Jurkat, Clone E6-1 (cell line): Measurements from ENCODE around the gene SPRY1.

ENCODE experiments used
- DNase-seq: peaks from one replicate; pipeline ENCODE4 v3.0.0-alpha.2; 2011; ENCODE audit warnings: low read depth, low spot score
- H3K4me3 ChIP-seq: 2 replicates; pipeline ENCODE4 v1.5.1; 2011; ENCODE audit warnings: mild to moderate bottlenecking, low read length, control low read depth, moderate library complexity

The SPRY1 gene

DNA sequence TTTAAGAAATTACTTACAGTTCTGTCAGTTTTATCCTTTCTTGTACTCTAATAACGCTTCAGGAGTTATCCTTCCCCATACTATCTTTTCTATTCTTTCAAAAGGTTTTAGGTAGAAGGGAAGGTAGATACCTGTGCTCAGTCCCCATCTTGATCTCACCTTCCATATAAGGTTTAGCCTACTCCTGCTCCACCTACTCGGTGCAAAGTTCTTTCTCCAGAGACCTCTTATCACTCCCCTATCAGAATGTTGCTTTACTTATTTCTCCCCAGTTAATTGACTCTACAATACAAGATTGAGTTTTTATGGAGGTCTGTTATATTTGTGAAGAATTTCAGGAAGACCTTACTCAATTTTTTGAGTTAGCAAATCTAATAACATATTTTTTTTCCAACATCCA lies 33.9 kb downstream of the SPRY1 start:
- no peak overlapping the region for H3K4me3 ChIP-seq
- no peak for DNase-seq

DNA sequence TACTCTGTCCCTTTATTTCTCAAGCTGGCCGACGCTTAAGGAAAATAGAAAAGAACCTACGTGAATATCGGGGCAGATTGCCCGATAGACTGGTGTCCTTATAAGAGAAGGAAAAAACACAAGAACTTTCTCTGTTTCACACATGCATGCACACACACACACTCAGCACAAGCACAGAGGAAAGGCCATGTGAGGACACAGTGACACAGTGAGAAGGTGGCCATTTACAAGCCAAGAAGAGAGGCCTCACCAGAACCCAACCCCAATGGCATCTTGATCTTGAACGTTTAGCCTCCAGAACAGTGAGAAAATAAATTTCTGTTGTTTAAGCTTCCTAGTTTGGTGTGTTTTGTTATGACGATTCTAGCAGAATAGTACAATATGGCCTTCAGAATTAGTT lies 37.0 kb downstream of the SPRY1 start:
- H3K4me3 ChIP-seq = no peak overlapping the region
- DNase-seq = no peak

DNA sequence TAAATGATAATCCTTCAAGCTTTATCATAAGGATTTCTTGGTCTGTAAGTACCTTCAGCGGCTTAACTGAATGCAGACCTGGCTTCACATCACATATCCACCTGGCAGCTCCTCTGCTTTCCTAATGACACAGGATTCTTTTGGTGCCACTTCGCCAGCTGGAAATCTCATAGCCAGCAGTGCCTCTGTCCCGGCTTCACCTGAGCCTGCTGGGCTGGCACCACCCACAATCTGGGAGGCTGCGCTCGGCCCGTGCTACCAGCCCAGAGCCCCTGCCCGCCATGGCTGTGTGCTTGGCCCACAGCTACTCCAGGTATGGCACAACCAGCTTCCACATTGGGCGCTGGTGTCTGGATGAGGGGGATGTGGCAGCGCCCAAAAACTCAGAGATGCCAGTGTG lies 37.4 kb downstream of the SPRY1 start:
- no peak for DNase-seq
- no peak overlapping the region for H3K4me3 ChIP-seq

DNA sequence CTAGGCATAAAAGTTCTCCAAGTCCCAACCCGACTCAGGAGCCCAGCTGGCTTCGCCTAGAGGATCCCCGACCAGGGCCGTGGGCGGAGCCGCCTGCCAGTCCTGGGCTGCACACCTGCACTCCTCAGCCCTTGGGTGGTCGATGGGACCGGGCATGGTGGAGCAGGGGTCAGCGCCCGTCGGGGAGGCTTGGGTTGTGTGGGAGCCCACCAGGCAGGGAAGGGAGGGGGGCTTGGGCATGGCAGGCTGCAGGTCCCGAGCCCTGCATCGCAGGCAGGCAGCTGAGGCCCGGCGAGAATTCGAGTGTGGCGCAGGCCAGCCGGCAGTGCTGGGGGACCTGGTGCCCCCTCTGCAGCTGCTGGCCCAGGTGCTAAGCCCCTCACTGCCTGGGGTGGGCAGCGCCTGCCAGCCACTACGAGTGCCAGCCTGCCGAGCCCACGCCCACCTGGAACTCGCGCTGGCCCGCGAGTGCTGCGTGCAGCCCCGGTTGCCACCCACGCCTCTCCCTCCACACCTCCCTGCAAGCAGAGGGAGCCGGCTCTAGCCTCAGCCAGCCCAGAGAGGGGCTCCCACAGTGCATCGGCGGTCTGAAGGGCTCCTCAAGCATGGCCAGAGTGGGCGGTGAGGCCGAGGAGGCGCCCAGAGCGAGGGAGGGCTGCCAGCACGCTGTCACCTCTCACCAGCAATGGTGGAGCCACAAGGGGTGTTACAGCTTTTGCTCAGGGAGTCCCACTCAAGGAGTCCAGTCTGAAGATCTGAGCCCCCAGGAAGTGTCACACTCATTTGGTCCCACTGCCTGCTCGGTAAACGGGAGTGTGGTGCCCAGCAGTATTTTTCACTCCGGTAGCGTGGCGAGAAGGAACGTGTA lies 38.9 kb downstream of the SPRY1 start:
- H3K4me3 ChIP-seq = no peak overlapping the region
- DNase-seq = no peak

DNA sequence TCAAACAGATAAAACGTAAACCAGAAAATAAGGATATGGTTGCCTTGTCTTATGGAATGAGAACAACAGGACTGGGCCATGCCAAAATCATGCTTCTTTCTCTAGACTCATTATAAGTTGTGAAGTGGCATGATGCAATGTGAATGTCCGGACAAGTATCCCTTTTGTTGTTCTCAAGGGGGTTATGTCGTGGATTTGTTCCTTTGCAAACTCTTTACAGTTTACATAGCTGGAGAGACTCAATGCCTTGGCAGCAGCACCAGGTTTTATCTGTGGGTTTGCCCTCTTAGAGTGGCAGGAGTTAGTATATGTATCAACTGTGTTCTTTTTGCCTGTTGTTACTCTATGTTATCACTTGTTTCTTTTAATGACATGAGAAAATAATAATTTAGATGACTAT lies 41.4 kb downstream of the SPRY1 start:
- no peak overlapping the region for H3K4me3 ChIP-seq
- no peak for DNase-seq

DNA sequence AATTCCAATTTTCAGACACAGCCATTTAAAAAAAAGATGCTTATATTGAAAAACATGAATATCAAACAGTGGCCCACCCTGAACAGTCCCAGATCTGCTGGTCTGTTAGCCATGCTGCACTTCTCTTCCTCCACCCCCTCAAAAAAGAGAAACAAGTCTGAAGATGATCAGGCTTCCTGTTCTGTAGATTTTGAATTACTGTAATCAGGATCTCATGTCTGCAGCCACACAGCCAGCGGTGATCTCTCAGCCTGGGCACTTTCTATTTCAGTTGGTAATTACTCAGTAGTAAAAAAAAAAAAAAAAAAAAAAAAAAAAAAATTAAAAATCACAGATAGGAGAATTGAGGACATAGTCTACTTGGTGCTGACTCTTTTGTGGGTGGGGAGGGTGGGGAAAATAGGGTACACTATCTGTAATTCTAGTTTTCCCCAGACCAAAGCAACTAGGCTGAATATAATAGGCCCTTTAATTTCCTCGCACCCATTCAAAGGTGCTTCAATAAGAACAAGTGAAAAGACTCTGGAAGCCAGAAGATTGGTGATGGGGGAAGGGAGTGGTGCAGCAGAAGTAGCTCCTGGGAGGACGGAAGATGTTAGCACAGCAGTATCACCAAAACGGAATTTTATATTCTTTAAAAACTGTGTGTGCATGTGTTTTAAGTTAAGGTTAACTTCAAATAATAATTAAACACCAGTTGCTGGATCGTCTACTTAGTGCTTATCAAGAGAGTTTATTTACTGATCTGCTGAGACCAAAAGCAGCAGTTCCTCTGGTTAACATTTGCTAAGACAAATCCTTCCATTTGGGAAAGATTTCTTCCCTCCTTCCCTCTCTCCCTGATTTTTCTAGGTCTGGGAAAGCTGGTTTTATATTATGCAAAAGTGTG lies 47.0 kb downstream of the SPRY1 start:
- H3K4me3 ChIP-seq = peak overlapping the region; percentile 15; the same call in 1 of the 2 replicates
- no peak for DNase-seq

DNA sequence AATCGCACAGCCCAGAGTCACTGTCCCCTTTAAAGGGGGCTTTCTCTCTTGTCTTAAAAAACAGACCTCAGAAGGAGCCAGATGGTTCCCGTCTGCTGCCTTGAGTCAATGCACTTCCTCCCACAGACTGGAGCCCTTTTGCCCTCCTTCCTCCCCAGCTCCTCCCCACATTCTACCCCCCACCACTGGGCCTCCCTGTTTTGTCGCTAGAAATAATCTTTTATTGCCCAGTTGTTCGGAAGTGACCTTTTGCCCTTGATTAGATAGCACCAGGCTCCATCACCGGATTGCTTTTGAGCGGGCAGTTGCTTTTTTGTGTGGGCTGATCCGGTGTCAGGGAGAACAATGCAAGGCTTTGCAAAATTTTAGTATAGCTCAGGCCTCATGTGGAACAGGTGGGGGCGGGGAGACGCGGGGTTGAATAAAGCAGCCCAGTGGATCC lies 47.7 kb downstream of the SPRY1 start:
- peak; percentile 75 for DNase-seq
- H3K4me3 ChIP-seq = peak overlapping the region; percentile 15; the same call in 1 of the 2 replicates

DNA sequence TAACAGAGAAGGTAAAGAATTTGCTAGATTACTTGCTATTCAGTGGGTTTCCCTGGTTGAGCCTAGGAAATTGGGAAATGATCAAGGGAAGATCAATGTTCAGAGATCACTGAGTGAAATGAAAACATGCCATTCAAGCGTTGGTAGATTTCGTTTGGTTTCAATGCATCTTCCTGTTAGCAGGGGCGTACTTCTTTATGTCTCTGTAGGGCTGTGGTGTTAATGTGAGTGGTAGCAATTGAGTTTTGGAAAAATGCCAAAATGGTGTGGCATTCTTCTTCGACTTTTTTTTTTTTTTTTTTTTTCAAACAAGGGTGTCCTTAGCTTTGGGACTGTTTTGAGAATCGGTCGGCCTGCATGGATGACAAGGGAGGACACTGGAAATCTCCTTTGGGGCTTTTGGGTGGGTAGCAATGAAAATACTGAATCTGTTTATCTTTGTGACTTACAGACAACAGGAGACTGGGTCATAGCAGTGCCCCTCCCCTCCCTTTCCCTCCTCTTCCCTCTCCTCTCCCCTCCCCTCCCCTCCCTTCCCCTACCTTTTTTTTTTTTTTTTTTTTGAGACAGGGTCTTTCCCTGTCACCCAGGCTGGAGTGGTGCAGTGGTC lies 50.4 kb downstream of the SPRY1 start:
- no peak overlapping the region for H3K4me3 ChIP-seq
- peak; percentile 47 for DNase-seq

DNA sequence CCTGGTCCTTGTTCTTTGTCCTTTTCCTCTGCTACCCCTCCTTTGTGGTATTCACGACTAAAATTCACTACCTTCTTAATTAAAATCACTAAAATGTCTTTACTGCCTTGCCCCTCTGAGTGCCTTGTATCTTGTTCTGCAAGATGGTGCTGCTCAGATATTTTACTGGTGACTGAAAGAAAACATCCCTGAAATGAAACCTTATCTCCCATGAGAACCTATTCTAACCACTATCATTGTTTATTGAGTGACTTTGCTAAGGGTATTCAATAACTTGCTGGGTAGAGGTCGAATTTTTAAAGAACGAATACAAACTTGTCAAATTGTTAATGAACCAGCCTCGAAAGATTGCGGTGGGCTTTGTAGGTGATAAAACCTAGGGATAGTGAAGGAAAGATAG lies 52.8 kb downstream of the SPRY1 start:
- no peak for DNase-seq

DNA sequence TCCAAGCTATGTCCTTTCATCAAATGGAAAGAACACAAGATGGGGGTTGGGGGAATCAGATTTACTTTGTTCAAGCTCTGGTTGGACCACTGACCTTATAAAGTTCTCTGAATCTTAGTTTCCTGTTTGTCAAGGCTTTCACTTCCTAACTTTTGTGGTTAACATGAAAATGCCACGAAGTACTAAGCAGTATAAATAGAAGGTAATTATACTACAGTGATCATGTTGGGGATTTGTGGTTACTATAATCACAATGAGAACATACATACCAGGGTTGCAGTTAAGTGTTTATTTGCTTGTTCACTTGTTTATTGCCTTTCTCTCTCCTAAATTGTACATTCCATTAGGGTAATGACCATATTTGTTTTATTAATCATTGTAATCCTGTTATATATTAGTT lies 53.2 kb downstream of the SPRY1 start:
- DNase-seq = peak; percentile 24
- no peak overlapping the region for H3K4me3 ChIP-seq

More for the DNA sequence above, 52.8 kb downstream of the SPRY1 start:
- no peak overlapping the region for H3K4me3 ChIP-seq

DNA sequence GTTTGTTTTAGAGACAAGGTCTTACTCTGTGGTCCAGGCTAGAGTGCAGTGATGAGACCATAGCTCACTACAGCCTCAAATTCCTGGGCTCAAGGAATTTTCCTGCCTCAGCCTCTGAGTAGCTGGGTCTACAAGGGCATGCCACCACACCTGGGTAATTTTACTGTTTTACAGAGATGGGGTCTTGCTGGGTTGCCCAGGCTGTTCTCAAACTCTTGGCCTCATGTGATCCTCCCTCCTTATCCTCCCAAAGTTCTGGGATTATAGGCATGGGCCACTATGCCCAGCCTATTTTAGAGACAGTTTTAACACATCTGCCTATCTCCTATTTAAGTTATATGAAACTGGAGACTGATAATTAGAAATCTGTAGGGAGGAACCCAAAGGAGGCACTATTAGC lies 53.8 kb downstream of the SPRY1 start:
- DNase-seq = no peak
- H3K4me3 ChIP-seq = no peak overlapping the region

DNA sequence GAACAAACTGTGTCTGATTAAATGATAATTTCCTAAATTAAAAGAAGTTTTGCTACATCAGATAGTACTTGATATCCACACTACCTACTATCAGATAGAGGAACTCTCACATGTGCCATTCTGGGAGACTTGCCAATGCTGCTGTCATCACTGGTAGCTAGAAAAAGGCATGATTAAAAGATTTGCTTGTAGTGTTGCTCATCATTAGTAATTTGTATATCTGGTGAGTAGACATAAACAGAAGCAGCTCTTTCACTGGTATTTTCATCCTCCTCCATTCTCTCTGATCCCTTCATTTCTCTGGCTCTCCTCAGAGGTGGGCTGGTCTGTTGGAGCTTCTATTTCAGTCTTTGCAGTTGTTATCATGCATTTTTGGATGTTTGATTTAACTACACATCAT lies 56.0 kb downstream of the SPRY1 start:
- peak; percentile 19 for DNase-seq

DNA sequence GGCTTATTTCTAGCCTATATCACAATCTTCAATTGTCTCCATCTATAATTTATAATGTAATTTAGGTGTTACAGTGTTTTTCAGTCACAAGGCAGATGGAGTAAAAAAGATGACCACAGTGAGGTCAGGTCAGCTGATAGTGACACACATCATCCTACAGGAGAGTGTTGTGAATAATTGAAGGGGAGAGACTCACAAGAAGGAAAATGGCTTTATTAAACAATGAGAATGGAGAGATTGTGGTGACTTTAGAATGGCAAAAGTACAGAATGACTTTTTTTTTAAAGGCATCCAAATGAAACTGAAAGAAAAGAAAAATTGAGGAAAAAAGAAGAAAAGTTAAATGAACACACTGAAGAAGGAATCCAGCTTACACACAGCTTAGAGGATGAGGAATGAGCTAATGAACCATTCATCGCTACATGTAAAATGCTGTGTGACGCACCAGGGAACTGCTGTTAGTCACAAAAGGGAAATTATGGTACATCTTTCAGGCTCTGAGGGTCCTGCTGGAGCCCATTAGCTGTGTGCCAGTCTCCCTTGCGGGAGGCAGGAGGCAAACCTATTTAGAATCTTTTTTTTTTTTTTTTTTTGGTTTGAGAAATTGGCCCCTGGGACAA lies 56.6 kb downstream of the SPRY1 start:
- DNase-seq = no peak
- no peak overlapping the region for H3K4me3 ChIP-seq

More for the DNA sequence above, 56.0 kb downstream of the SPRY1 start:
- H3K4me3 ChIP-seq = no peak overlapping the region
